Calu3 (cell line): ENCODE results near the gene CADM1. TPM values are rescaled to one million over a fixed set of nuclear protein-coding genes. Genes with fewer than 3 reads are reported as not detected.

Experiments
- BruUV-seq: library from RNA; stranded (reverse); fragments of 400-500 nt; replicated peaks from 2 replicates; lab custom pipeline; 2021; lab: Mats Ljungman, UMichigan
- CTCF ChIA-PET: fragments of 300-600 bp; sonication (Branson Sonifier 250); formaldehyde crosslinking; loops from one replicate; lab custom pipeline; 2022; ENCODE audit warnings: antibody characterized with exemption; lab: Charles Lee
- DNase-seq: peaks from one replicate; pipeline ENCODE4 v3.0.0; 2022
- H3K27ac Mint-ChIP-seq: one replicate; pipeline ENCODE4 v1.8.0; 2022; ENCODE audit warnings: mixed read lengths; ENCODE audit not compliant: unreplicated experiment
- H3K27me3 Mint-ChIP-seq: one replicate; pipeline ENCODE4 v1.8.0; 2022; ENCODE audit warnings: mixed read lengths; ENCODE audit not compliant: unreplicated experiment
- H3K36me3 Mint-ChIP-seq: one replicate; pipeline ENCODE4 v1.8.0; 2022; ENCODE audit warnings: mild to moderate bottlenecking, moderate library complexity, mixed read lengths; ENCODE audit not compliant: insufficient read depth, unreplicated experiment
- H3K4me1 Mint-ChIP-seq: one replicate; pipeline ENCODE4 v1.8.0; 2022; ENCODE audit warnings: mild to moderate bottlenecking, low read depth, mixed read lengths; ENCODE audit not compliant: unreplicated experiment
- H3K4me3 Mint-ChIP-seq: one replicate; pipeline ENCODE4 v1.8.0; 2022; ENCODE audit warnings: mild to moderate bottlenecking, low read depth, moderate library complexity, mixed read lengths; ENCODE audit not compliant: unreplicated experiment
- H3K9me3 Mint-ChIP-seq: one replicate; pipeline ENCODE4 v1.8.0; 2022; ENCODE audit warnings: low read depth, mixed read lengths; ENCODE audit not compliant: unreplicated experiment
- CTCF ChIP-seq: fragments of 200-600 bp; IDR thresholded peaks from one replicate; pipeline ENCODE4 v1.8.0; 2022; ENCODE audit warnings: antibody characterized with exemption; ENCODE audit not compliant: unreplicated experiment
- intact Hi-C: fragments of 100-400 bp; cut with micrococcal nuclease; formaldehyde crosslinking; loops from one replicate; pipeline ENCODE4 v1.10.0; 2022; ENCODE audit not compliant: unreplicated experiment
- total RNA-seq: library from RNA; stranded (reverse); gene quantifications from 2 replicates; pipeline ENCODE4 v1.2.3, GENCODE V29; 2022

Gene CADM1
- total RNA-seq, 1 experiment from 2014 or later: 0.68 TPM

GRCh38 chr11:115161876-115162275, 342.3 kb downstream of the CADM1 start:
- DNase-seq: no peak
- intact Hi-C loops: no loop called here
- no peaks in the 10 kb centered on the region for H3K36me3 Mint-ChIP-seq
- H3K9me3 Mint-ChIP-seq: no peaks in the 10 kb centered on the region
- peaks cover 65% of the 10 kb centered on the region for H3K27me3 Mint-ChIP-seq
- H3K27ac Mint-ChIP-seq: no peak overlapping the region
- no peak overlapping the region for H3K4me3 Mint-ChIP-seq
- no peaks in the 10 kb centered on the region for H3K4me1 Mint-ChIP-seq
- CTCF ChIA-PET: no interaction called here
- no peak for TF ChIP-seq CTCF
- BruUV-seq: no TSS peak

- H3K9me3 Mint-ChIP-seq: no peaks in the 10 kb centered on the region
- H3K4me1 Mint-ChIP-seq: no peaks in the 10 kb centered on the region
- intact Hi-C loops: no loop called here
- CTCF ChIA-PET: no interaction called here
- BruUV-seq: no TSS peak
- no peak overlapping the region for H3K4me3 Mint-ChIP-seq
- TF ChIP-seq CTCF: no peak
- H3K36me3 Mint-ChIP-seq: no peaks in the 10 kb centered on the region
- no peak for DNase-seq
- H3K27ac Mint-ChIP-seq: no peak overlapping the region
- peaks cover 50% of the 10 kb centered on the region for H3K27me3 Mint-ChIP-seq
Measured at GRCh38 chr11:115159207-115159606, 345.0 kb downstream of the CADM1 start.

DNA sequence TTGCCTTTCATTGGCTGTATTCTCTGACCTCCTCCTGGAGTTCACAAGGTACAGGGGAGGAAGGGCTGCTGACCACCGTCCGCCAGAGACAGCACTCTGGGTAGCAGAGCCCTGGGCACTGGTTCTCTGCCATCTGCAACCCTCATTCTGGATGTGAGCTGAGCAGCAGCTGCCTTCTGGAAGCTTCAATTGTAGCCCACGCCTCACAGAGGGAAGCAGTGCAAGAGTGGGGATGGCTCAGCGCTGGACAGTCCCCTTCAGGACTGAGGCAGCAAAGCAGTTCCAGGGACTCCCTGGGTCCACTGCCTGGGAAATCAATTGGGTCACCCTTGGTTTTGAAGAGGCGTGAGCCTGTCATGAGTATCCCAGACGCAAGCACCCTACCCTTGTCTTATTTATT, 346.2 kb downstream of the CADM1 start:
- Mint-ChIP-seq H3K4me1 (no peaks in the 10 kb centered on the region), H3K27me3 (peaks cover 38% of the 10 kb centered on the region), H3K36me3 (no peaks in the 10 kb centered on the region), H3K27ac (no peak overlapping the region), H3K9me3 (no peaks in the 10 kb centered on the region), H3K4me3 (no peak overlapping the region)
- no TSS peak for BruUV-seq
- TF ChIP-seq CTCF: no peak
- no peak for DNase-seq
- intact Hi-C loops: no loop called here
- CTCF ChIA-PET: no interaction called here

GRCh38 chr11:115157247-115157646, 347.0 kb downstream of the CADM1 start:
- CTCF ChIA-PET: no interaction called here
- no peak for TF ChIP-seq CTCF
- DNase-seq: no peak
- intact Hi-C loops: no loop called here
- Mint-ChIP-seq H3K4me1 (no peaks in the 10 kb centered on the region), H3K9me3 (no peaks in the 10 kb centered on the region), H3K36me3 (no peaks in the 10 kb centered on the region), H3K27me3 (peaks cover 33% of the 10 kb centered on the region), H3K27ac (no peak overlapping the region), H3K4me3 (no peak overlapping the region)
- BruUV-seq: no TSS peak
